Measurements from ENCODE around the gene ARMC7.

- TF ChIP-seq CTCF (conservative IDR thresholded peaks at IDR 0.05) (no peak), EZH2 (IDR thresholded peaks at IDR 0.05; ENCODE audit: low read depth) (no peak)
Observed at GRCh38 chr17:75063201-75063600, 46.6 kb upstream of the ARMC7 start.
